GM19239 (cell line): Measurements from ENCODE around the gene HIVEP3.
A peak's percentile ranks its signal among the peaks of the same experiment; 100 is the strongest.

Source experiments
- DNase-seq: peaks from one replicate; pipeline ENCODE4 v3.0.0; 2011; ENCODE audit warnings: low spot score; ENCODE audit not compliant: insufficient read length
- FAIRE-seq: peaks from 2 replicates; lab custom pipeline; 2011; peaks lifted over from hg19 to GRCh38; lab: Jason Lieb, UNC

HIVEP3 gene

GRCh38 chr1:41898191-41898713 lies 20.5 kb downstream of the HIVEP3 start:
- DNase-seq (no peak), FAIRE-seq (peak; percentile 79)

- DNase-seq (no peak), FAIRE-seq (no peak)
These were observed 23.2 kb downstream of the HIVEP3 start for GRCh38 chr1:41895552-41895951.

DNA sequence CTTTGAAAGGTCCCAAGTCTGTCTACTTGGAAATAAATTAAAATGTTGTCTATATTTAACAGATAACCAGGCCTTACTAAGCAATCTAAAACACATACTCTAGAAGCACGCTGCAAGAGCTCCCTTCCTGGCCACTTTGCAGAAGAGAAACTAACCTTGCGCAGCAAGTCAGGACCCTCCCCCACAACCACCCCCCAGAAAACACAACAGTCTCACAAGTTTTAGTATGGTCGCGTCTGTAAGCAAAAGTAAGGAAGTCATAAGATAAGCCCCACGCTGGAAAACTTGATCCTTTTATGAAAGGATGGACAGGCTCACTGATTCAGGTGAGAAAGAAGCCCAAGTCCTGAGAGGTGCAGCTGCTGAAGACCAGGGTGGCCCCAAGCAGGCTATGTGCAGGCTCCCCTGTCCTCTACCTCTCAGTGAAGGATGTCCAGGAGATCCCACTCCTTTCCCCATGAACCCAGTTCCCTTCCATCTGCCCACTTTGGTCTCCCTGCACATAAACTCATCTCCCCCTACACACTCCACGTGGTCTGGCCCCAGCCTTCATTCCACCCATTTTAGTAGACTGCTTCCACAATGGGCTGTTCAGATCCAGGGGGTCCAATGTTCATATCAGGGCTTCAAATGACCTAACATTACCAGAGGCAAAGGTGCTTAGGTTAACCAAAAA lies 23.8 kb downstream of the HIVEP3 start:
- DNase-seq, result no peak
- FAIRE-seq, result no peak

DNA sequence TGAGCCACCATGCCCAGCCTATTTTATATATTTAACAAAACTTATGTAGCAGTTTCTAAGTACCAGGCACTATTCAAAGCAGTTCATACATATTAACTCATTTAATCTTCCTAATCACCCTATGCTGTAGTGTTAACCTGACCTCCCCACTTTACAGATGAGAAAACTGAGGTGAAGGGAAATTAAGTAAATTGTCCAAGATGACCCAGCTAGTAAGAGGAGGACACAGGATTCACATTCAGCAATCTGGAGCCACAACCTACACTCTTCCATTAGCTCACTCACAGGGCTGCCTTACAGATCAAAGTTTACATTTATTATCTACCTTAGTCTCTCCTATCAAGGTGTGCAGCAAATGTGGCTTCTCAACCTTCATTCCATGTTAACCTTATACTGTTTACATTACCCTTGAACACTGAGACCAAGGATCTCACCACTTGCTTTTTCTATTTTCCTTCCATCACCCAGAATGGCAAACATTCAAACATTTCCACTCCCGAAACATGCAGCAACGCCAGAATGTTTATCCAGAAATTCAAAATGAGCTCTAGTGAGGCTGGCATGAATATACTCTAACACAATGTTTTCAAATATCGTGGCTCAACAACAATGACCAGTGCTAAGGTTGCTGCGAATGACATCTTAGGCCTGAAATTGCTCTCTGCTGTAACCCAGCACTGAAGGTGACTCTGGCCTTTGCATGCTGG lies 24.5 kb downstream of the HIVEP3 start:
- FAIRE-seq, result peak; percentile 14
- no peak for DNase-seq

GRCh38 chr1:41892301-41892781 lies 26.4 kb downstream of the HIVEP3 start:
- no peak for DNase-seq
- FAIRE-seq, result no peak

DNA sequence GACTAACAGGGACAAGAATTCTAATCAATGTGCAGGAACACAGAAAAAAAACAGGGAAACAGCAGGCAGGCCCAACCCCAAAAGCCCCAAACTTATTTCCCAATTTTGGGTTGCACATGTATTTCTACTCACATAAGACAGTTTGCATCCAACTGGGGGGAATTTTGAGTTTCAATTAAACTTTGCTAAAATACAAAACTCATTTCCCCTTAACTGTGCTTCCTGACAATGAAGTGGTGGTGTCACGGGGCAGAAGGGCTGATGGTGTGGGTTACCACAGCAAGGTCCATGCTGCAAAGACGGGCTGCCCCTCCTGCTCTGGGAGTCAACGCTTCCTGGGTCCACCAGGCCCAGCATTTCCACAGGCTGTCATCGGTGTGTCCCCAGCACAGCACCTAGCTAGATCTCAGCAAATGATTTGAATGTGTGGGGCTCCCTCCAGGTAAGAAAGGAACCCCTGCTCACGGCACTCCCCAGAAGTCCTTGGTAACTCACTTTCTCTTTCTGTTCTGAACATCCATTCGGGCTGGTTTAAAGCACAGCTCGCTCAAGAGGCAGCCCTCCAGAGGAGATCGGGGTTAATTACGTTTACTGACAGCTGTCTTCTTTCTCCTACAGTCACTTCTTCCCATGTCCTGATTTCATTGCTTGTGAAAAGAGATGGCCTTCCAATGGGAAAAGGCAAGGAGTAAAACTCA lies 27.4 kb downstream of the HIVEP3 start:
- DNase-seq (peak; percentile 67), FAIRE-seq (peak; percentile 98)

- no peak for DNase-seq
These were observed 27.9 kb downstream of the HIVEP3 start for GRCh38 chr1:41890825-41891198.

DNA sequence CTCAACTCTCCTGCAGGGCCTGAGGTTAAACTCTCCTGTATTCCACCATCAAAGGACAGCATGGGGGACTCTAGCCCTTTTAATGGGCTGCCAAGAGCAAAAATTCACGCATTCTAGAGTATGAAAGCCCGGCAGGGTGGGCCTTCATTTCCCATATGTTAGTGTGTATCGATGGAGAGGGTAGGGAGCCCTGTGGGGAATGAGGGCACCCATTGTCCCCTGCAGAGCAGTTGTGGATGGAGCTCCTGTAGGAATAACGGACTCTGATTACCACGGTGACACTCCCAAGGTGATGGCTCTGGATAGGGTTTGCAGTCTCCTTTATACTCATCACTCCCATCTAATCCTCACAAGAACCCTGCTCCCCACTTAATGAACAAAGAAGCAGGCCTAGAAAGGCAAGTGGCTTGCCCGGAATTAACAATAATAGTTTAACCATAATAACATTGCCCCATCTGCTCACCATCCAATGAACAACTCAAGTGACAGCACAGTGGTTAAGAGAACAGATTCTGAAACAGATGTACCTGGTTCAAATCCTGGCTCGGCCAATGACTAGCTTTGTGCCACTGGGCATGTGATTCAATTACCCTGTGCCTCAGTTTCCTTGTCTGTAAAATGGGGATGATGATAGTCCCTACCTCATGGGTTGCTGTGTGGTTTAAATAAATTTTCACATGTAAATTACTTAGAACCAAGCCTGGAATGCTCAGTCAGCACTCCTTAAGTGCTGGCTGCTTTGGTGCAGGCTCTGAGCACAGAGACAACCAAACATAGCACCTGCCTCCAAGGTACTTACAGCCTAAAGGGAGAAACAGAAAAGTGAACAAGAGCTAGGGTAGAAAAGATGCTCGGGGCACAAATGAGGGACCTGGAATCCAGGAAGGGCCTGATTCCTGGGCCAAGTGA lies 29.0 kb downstream of the HIVEP3 start:
- FAIRE-seq, result no peak
- no peak for DNase-seq

More at GRCh38 chr1:41890825-41891198, 27.9 kb downstream of the HIVEP3 start:
- peak; percentile 42 for FAIRE-seq

- no peak for DNase-seq
- FAIRE-seq, result no peak
These were observed 30.0 kb downstream of the HIVEP3 start for GRCh38 chr1:41888756-41889155.

- DNase-seq (no peak), FAIRE-seq (no peak)
These were observed 31.4 kb downstream of the HIVEP3 start for GRCh38 chr1:41887365-41887764.

GRCh38 chr1:41884256-41885230 lies 34.2 kb downstream of the HIVEP3 start:
- no peak for FAIRE-seq

GRCh38 chr1:41883507-41883906 lies 35.2 kb downstream of the HIVEP3 start:
- FAIRE-seq (no peak), DNase-seq (no peak)

More at GRCh38 chr1:41884256-41885230, 34.2 kb downstream of the HIVEP3 start:
- no peak for DNase-seq

DNA sequence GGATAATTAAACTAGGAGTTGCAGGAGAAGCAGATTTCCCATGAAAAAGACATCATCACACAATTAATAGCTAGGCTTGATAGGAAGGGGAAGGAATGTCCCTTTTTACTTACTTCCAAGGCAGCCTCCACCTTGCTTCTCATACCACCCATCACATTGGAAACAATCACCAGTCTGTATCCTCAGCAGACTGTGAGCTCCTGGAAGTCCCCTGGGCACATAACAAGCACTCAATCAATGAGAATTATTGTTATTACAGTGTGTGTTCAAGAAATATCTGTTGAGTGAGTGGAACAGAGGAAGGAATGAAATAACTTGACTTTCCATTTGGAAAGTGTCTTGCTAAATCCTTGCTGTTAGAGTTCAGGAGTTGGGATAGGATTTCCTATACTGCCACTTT lies 36.2 kb downstream of the HIVEP3 start:
- FAIRE-seq (peak; percentile 11), DNase-seq (no peak)

GRCh38 chr1:41882068-41882477 lies 36.6 kb downstream of the HIVEP3 start:
- peak; percentile 81 for FAIRE-seq
- no peak for DNase-seq

DNA sequence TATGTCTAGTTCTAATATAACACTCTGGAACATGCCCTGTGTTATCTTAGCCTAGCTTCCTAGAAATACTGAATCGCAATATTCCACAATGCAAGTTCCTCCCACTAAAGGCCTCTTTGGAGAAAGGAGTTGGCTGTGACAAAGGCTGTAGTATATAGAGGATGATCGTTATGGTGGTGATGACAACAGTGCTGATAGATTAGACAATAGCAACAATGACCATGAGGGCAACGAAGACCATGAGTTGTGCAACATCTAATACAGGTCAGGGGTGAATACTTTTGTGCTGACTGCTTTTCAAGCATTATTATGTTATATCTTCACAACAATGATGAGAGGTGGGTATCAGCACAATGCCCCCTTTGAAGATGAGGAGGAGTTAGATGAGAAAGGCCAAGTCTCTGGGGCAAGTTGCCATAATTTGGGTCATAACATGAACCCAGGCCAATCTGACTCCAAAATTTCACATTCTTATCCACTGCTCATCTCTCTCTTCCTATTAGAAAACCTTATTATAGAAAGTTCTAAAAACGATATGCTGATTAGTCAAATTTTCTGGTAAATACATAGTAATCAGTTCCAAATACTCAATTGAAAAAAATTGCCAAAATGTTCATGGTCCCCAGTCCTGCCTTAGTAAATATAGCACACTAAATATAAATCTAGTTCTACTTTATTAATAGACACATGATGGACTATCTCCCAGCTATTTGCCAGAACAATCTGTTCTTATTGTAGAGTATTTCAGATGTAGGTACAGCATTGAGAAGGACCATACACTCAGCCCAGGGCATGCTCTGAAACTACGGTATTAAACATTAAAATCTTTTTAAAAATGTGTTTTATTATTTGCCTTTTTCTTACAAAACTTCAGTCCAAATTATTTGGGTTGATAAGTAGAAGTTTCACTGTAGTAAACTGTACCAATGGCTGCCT lies 37.5 kb downstream of the HIVEP3 start:
- FAIRE-seq (no peak), DNase-seq (no peak)

DNA sequence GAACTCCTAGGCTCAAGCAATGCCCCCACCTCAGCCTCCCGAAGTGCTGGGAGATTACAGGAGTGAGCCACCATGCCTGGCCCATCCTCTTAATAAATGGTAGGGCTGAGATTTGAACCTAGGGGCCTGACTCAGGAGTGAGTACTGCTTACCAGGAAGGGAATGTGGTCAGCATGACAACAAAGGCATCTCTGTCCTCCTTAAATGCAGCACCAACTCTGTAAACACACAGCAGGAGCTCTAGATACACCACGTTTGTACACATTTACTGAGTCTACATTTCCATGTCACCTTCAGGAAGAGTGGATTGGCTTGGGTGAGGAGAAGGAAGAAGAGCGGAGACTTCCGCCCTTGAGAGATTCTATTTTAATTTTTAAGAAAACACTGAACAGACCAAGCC lies 38.5 kb downstream of the HIVEP3 start:
- FAIRE-seq, result no peak
- DNase-seq, result no peak

DNA sequence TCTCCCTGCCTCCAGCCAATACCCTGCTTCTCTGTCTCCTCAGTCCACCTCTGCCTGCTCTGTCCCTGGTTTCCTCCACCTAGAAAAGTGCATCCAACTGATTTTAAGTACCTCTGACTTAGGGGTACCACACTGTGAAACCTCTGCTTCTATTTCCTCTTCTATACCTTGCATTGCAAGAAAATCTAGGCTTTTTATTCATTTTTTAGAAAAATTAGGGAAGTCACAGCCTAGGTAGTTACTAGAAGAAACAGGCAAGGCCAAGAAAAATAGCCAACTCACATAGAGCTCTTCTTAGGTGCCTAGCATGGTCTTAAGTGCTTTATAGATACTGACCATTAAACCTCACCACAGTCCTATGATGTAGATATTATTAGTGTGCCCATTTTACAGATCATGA lies 39.1 kb downstream of the HIVEP3 start:
- no peak for FAIRE-seq

DNA sequence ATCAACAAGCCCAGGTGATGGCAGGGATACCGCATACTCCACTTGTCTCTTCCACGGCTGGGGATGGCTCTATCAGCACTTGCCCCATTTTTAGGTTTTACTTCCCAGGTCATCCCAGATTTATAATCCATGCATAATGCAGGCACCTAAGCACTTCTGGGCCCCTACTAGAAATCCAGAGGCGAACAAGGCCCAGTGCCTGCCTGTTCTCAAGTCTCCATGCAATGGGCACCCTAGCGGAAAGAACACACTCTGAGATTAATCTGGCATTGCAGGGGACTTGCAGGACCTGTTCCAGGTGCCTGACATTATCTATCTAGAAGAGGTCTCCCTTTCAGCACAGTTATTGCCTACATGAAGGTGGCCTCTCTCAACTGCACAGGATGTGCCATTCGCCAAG lies 39.8 kb downstream of the HIVEP3 start:
- FAIRE-seq (no peak), DNase-seq (no peak)

More for the DNA sequence above, 39.1 kb downstream of the HIVEP3 start:
- no peak for DNase-seq
